Kidney epithelial cell (primary cell): Measurements from ENCODE around the gene LMAN2. TPM values are rescaled to one million over a fixed set of nuclear protein-coding genes. Genes with fewer than 3 reads are reported as not detected.

Experiments used
- DNase-seq: peaks from one replicate; pipeline ENCODE4 v3.0.0-alpha.2; 2010; ENCODE audit warnings: low read depth
- H3K27me3 ChIP-seq: 2 replicates; pipeline ENCODE4 v1.6.0; 2011; ENCODE audit warnings: low read length; ENCODE audit not compliant: control insufficient read depth, insufficient read depth
- H3K36me3 ChIP-seq: 2 replicates; pipeline ENCODE4 v1.5.1; 2011; ENCODE audit warnings: low read length; ENCODE audit not compliant: control insufficient read depth, insufficient read depth
- H3K4me3 ChIP-seq: 2 replicates; pipeline ENCODE4 v1.5.1; 2011; ENCODE audit warnings: low read depth, mild to moderate bottlenecking, control low read depth, low read length
- CTCF ChIP-seq: IDR thresholded peaks from 2 replicates; pipeline ENCODE4 v1.5.1; 2011; ENCODE audit warnings: mild to moderate bottlenecking, moderate library complexity, low read length, control low read depth, inconsistent platforms; ENCODE audit not compliant: insufficient read depth, poor library complexity, severe bottlenecking
- total RNA-seq: library from RNA; depleted of rRNA; stranded (reverse); fragments of >200 nt; gene quantifications from 2 replicates; pipeline ENCODE4 v1.2.3, GENCODE V29; 2015

Gene LMAN2
- total RNA-seq, 1 donor from 2014 or later: 308 TPM

- Histone ChIP-seq H3K4me3 (peak overlapping the region; percentile 37), H3K36me3 (no peaks in the 10 kb centered on the region), H3K27me3 (no peaks in the 10 kb centered on the region)
- peak; percentile 65 for DNase-seq
- TF ChIP-seq CTCF: peak; percentile 77
These were observed 19.1 kb upstream of the LMAN2 start for GRCh38 chr5:177370488-177371119.

GRCh38 chr5:177369645-177370440, 18.4 kb upstream of the LMAN2 start:
- no peak for DNase-seq
- no peaks in the 10 kb centered on the region for H3K27me3 ChIP-seq
- H3K36me3 ChIP-seq: no peaks in the 10 kb centered on the region
- no peak for TF ChIP-seq CTCF
- no peak overlapping the region for H3K4me3 ChIP-seq

GRCh38 chr5:177368869-177369644, 17.6 kb upstream of the LMAN2 start:
- Histone ChIP-seq H3K4me3 (no peak overlapping the region), H3K36me3 (no peaks in the 10 kb centered on the region), H3K27me3 (no peaks in the 10 kb centered on the region)
- TF ChIP-seq CTCF: peak; percentile 75
- no peak for DNase-seq

GRCh38 chr5:177367981-177368868, 16.8 kb upstream of the LMAN2 start:
- DNase-seq: no peak
- TF ChIP-seq CTCF: no peak
- Histone ChIP-seq H3K36me3 (no peaks in the 10 kb centered on the region), H3K4me3 (no peak overlapping the region), H3K27me3 (no peaks in the 10 kb centered on the region)

- peak overlapping the region; percentile 41 for H3K4me3 ChIP-seq
These were observed 15.9 kb upstream of the LMAN2 start for GRCh38 chr5:177367323-177367848.

More at GRCh38 chr5:177367323-177367848, 15.9 kb upstream of the LMAN2 start:
- TF ChIP-seq CTCF: peak; percentile 32
- Histone ChIP-seq H3K27me3 (no peaks in the 10 kb centered on the region), H3K36me3 (no peaks in the 10 kb centered on the region)
- no peak for DNase-seq
